ENCODE measurements around the gene STK26.

The STK26 gene

DNA sequence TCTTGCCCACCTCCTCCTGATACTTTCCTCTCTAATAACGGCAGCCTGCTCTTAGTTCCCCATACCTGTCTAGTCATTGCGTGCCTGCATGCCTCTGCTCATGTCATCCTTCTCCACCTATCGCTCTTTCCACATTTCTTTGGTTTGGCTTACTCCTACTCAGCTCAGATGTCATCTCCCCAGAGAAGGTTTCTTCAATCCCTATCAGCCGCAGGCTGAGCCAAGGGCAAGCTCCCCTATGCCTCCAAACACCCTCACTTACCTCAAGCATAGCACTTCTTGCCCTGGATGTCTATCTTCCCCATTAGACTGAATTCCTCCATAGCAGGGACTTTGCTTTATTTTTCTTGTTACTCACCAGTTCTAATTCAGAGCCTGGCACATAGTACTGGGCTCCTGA, 78.1 kb downstream of the STK26 start:
- DNase-seq, result no peak

- no peak for DNase-seq
Observed at GRCh38 chrX:132101799-132102198, 78.7 kb downstream of the STK26 start.

- DNase-seq, result no peak
Observed at GRCh38 chrX:132107291-132107690, 84.2 kb downstream of the STK26 start.

GRCh38 chrX:132114607-132115006, 91.5 kb downstream of the STK26 start:
- DNase-seq, result no peak

- DNase-seq, result no peak
Observed at GRCh38 chrX:132115792-132116191, 92.7 kb downstream of the STK26 start.

GRCh38 chrX:132118358-132118757, 95.3 kb downstream of the STK26 start:
- DNase-seq, result no peak

- DNase-seq, result no peak
Observed at GRCh38 chrX:132119283-132119682, 96.2 kb downstream of the STK26 start.

GRCh38 chrX:132119821-132120515, 96.9 kb downstream of the STK26 start:
- no peak for DNase-seq

- DNase-seq, result no peak
Observed at GRCh38 chrX:132120913-132121312, 97.8 kb downstream of the STK26 start.

All from activated naive CD4-positive, alpha-beta T cell treated with anti-CD3 and anti-CD28 coated beads, Interleukin-2, amount 50 U/mL, for 16 hours (primary cell).